Heart left ventricle (tissue), 16 donors: Measurements from ENCODE around the gene GDF7. TPM values are rescaled to one million over a fixed set of nuclear protein-coding genes. Genes with fewer than 3 reads are reported as not detected.

Experiments
- ATAC-seq, 4 donors: fragments of 200-7000 bp; cut with Tn5 transposase; one replicate each; pipeline ENCODE4 v1.9.1; 2020 to 2022; ENCODE audit warnings: moderate library complexity in 4 of 4, mild to moderate bottlenecking in 3 of 4, moderate number of reproducible peaks in 1 of 4
- DNase-seq, 5 donors: peaks; one replicate each; pipeline ENCODE4 v3.0.0-alpha.2; 2020
- H3K27ac ChIP-seq, 12 donors: fragments of 200-600 bp; sonication (generic) in 4 of 12; one replicate each; pipeline versions ENCODE4 v1.5.0 to v1.8.0; 2016 to 2022; ENCODE audit warnings: mild to moderate bottlenecking in 2 of 12
- H3K27me3 ChIP-seq, 9 donors: fragments of 200-600 bp; sonication (generic) in 2 of 9; one replicate each; pipeline versions ENCODE4 v1.5.1 to v1.8.0; 2016 to 2022; ENCODE audit warnings: mild to moderate bottlenecking in 3 of 9
- H3K36me3 ChIP-seq, 9 donors: fragments of 200-600 bp; sonication (generic) in 2 of 9; one replicate each; pipeline versions ENCODE4 v1.5.0 to v1.8.0; 2018 to 2022; ENCODE audit warnings: mild to moderate bottlenecking in 2 of 9
- H3K4me1 ChIP-seq, 12 donors: fragments of 200-600 bp; sonication (generic) in 4 of 12; one replicate each; pipeline versions ENCODE4 v1.5.0 to v1.8.0; 2016 to 2022; ENCODE audit warnings: mild to moderate bottlenecking in 3 of 12
- H3K4me3 ChIP-seq, 12 donors: fragments of 200-600 bp; sonication (generic) in 4 of 12; one replicate each; pipeline versions ENCODE4 v1.5.0 to v1.8.0; 2017 to 2022; ENCODE audit warnings: mild to moderate bottlenecking in 9 of 12, moderate library complexity in 4 of 12
- H3K9me3 ChIP-seq, 12 donors: fragments of 200-600 bp; sonication (generic) in 4 of 12; one replicate each; pipeline versions ENCODE4 v1.5.0 to v1.8.0; 2016 to 2022; ENCODE audit warnings: mild to moderate bottlenecking in 1 of 12
- POLR2A ChIP-seq, 2 donors: fragments of 450-650 bp; IDR thresholded peaks; one replicate each; pipeline ENCODE4 v1.6.1; 2017; ENCODE audit warnings: antibody characterized with exemption in 2 of 2, mild to moderate bottlenecking in 2 of 2, moderate library complexity in 2 of 2
- WGBS, 4 donors: extraction: QIAGEN DNeasy Blood & Tissue Kit in 2 of 4; methylation state at CpG; one replicate each; pipeline versions ENCODE4 v1.1.5 to v1.1.7; 2013 to 2018; 5-methylcytosine and 5-hydroxymethylcytosine counted together
- intact Hi-C, 10 donors: fragments of 100-400 bp; cut with DNase I; formaldehyde crosslinking; loops; one replicate each; pipeline versions ENCODE4 v1.11.1 to v1.14.2; 2022
- polyA plus RNA-seq, 2 donors: library from polyadenylated mRNA; stranded (reverse); fragments of 200-250 nt; gene quantifications; one replicate each; pipeline ENCODE4 v1.2.3, GENCODE V29; 2013
- total RNA-seq, 9 donors: library from RNA; depleted of rRNA in 2 of 9; stranded (reverse); fragments of >200 nt in 2 of 9; fragmentation: NEBNext Ultra II Directional in 3 of 9; extraction: Animal tissue kit (Norgen Biotek cat#: 25700) in 3 of 9; gene quantifications; one replicate each; pipeline versions ENCODE4 v1.1.0 to v1.2.4, GENCODE V29; 2016 to 2023
- TF ChIP-seq, protein P1 (sequence below), 12 donors: fragments of 200-600 bp; sonication (generic) in 4 of 12; IDR thresholded peaks; one replicate each; pipeline versions ENCODE4 v1.5.0 to v1.8.0; 2018 to 2022; ENCODE audit warnings: antibody characterized with exemption in 12 of 12, mild to moderate bottlenecking in 5 of 12
- donor health status: ischemic (EF 13 %, LVEDD 7.1; RV severe dilation, severe dysfunction).
- donor health status: healthy with polysubstance abuse.
- donor health status: DM: no; HTN: yes; CAD: no.
- donor health status: DM: no; HTN: no; CAD: no.
- donor health status: ischemic (EF 25% LVEDD 6.9; RV normal size, moderate dysfunction).
- donor health status: ischemic (EF 25% LVEDD 5.7; RV mildly dilated, moderate dysfunction).
- donor health status: healthy.
- donor health status: DM: yes; HTN: yes; CAD: no.
- donor health status: ischemic (EF 35%, LVEDD 5.7; RV mildly dilated, moderate dysfunction).
- donor health status: nonischemic (EF 11% LVEDD 7.7; RV severe dilation, severe dysfunction).
- donor health status: DM: yes; HTN: yes; CAD: no.
- donor health status: PGD.
- donor health status: ischemic (EF 29% LVEDD 5.4; RV normal size, mild dysfunction).
- donor health status: nonischemic (EF 23%, LVEDD 6.1; RV moderate dilation, normal function).

GDF7 gene
- total and polyA plus RNA-seq, 11 donors, result 0.14 to 1.6 (median 0.55) TPM

DNA sequence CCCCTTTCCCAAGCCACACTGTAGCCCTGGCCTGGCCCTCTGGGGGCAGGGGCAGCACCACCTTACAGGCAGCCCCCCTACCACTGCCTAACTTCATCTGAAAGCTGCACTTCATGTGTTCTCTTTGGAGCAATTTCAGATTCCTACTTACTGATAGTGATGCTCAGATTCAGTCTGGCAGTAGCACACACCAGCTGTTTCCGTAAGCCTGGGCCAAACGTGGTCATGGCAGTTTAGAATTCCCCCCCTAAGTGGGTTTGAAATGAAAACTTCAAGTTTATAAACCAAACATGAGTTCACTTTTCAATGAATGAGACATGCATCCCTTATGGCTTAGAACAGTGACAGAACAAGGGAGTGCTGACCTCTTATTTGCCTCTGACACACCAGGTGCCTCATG lies 29.4 kb downstream of the GDF7 start:
- Histone ChIP-seq H3K27ac (no peak overlapping the region), H3K9me3 (no peaks in the 10 kb centered on the region), H3K4me3 (no peak overlapping the region), H3K36me3 (peaks cover 0 to 13% (median 3%) of the 10 kb centered on the region in 9 donors), H3K27me3 (no peaks in the 10 kb centered on the region), H3K4me1 (peaks cover 0 to 20% (median 0%) of the 10 kb centered on the region in 12 donors)
- DNase-seq (no peak), ATAC-seq (no peak)
- WGBS, 4 donors, result 82 to 95% (median 87%) methylated on average over 2 of the region's 2 CpGs
- intact Hi-C loops, result no loop called here
- no peak for TF ChIP-seq POLR2A (IDR thresholded peaks at IDR 0.05)
- TF ChIP-seq, protein P1, sequence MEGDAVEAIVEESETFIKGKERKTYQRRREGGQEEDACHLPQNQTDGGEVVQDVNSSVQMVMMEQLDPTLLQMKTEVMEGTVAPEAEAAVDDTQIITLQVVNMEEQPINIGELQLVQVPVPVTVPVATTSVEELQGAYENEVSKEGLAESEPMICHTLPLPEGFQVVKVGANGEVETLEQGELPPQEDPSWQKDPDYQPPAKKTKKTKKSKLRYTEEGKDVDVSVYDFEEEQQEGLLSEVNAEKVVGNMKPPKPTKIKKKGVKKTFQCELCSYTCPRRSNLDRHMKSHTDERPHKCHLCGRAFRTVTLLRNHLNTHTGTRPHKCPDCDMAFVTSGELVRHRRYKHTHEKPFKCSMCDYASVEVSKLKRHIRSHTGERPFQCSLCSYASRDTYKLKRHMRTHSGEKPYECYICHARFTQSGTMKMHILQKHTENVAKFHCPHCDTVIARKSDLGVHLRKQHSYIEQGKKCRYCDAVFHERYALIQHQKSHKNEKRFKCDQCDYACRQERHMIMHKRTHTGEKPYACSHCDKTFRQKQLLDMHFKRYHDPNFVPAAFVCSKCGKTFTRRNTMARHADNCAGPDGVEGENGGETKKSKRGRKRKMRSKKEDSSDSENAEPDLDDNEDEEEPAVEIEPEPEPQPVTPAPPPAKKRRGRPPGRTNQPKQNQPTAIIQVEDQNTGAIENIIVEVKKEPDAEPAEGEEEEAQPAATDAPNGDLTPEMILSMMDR (IDR thresholded peaks at IDR 0.05), result no peak

DNA sequence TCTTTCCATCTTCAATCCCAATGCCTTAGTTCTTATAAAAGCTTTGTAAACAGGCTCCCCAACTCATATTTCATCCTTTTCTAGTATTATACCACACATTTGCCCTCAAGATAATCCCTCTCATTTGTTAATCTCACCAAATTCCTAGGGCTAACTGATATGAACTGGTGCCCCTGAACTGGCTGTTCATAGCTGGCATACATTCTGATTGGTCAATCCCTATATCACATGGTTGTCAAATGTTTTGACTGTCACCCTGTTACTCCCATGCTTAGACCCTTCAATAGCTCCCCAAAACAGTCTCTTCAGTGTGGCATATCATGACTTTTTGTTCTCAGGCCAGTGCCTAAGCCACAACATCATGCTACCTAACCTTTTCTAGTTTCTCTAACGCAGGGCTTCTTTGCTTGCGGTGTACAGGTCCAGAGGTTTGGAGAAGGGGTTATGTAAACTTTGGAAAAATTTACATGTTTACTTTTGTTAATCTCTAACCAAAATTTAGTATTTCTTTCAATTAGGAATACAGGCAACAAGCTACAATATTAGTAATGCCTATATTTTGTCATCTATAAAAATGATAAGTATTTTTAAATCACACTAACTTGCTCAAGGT lies 30.5 kb downstream of the GDF7 start:
- H3K4me1 ChIP-seq, result peaks cover 0 to 20% (median 0%) of the 10 kb centered on the region in 12 donors
- no peaks in the 10 kb centered on the region for H3K9me3 ChIP-seq
- no peaks in the 10 kb centered on the region for H3K27me3 ChIP-seq
- no peak for TF ChIP-seq POLR2A (IDR thresholded peaks at IDR 0.05)
- TF ChIP-seq, protein P1 (IDR thresholded peaks at IDR 0.05), result no peak
- ATAC-seq (no peak), DNase-seq (no peak)
- 96 to 99% (median 98%) methylated on average over 2 of the region's 2 CpGs for WGBS, 4 donors
- intact Hi-C loops, result no loop called here
- H3K4me3 ChIP-seq, result no peak overlapping the region
- H3K27ac ChIP-seq, result no peak overlapping the region
- H3K36me3 ChIP-seq, result peaks cover 0 to 13% (median 3%) of the 10 kb centered on the region in 9 donors

DNA sequence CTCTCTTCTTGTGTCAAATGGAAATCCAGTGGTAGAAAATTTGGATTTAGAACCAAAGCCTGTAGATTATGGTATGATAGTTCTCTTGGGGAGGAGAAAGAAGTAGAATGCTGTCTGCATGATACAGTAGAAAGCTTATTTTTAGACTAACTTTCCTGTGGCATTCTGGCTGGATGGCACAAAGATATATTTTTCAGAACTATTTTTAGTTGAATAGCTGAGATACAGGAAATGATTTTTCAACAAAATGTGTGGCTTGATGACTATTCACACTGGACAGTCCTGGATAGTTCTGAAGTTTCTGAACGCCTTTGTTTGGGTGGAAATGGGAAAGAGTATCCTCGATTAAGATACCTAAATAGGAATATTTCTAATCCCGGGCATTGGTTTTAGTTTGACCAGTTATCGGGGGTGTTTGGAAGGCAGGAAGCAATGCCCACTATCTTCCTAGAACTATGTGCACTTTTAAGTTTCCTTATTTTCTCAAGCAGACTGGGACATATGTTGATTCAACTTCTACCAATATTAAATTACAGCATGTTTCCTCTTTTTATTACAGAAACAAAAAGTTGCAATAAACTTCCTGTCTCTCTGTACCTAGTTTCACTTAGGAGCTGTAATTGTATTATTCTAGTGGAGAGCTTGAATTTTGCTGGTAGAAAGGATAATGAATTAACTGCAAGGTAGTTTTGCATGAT lies 32.1 kb downstream of the GDF7 start:
- intact Hi-C loops, result no loop called here
- DNase-seq (no peak), ATAC-seq (peak in 1 of 4 donors; percentile 24)
- Histone ChIP-seq H3K4me1 (peaks cover 0 to 20% (median 0%) of the 10 kb centered on the region in 12 donors), H3K4me3 (peak overlapping the region in 7 of 12 donors; percentile 0 to 26 (median 18)), H3K27me3 (no peaks in the 10 kb centered on the region), H3K9me3 (no peaks in the 10 kb centered on the region), H3K27ac (peak overlapping the region in 4 of 12 donors; percentile 2 to 78 (median 18)), H3K36me3 (peaks cover 0 to 7% (median 0%) of the 10 kb centered on the region in 9 donors)
- no peak for TF ChIP-seq POLR2A (IDR thresholded peaks at IDR 0.05)
- WGBS, 4 donors, result 46 to 65% (median 55%) methylated on average over 4 of the region's 4 CpGs

DNA sequence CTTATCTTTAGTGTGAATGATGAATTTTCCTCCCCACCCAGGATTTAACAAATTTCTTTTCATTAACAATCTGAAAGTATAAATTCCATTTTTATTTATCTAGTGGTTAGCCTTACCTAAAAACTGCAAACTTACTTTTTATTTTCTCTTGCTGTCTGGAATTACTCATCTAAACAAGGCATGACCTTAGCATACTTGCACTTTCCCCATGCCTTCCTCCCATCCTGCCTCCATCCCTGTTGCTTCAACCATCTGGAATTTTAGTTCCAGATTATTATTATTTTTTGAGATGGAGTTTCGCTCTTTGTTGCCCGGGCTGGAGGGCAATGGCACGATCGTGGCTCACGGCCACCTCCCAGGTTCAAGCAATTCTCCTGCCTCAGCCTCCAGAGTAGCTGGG lies 35.6 kb downstream of the GDF7 start:
- TF ChIP-seq POLR2A (IDR thresholded peaks at IDR 0.05), result no peak
- TF ChIP-seq, protein P1 (IDR thresholded peaks at IDR 0.05), result no peak
- H3K9me3 ChIP-seq, result no peaks in the 10 kb centered on the region
- ATAC-seq, result no peak

More for the DNA sequence above, 35.6 kb downstream of the GDF7 start:
- H3K4me1 ChIP-seq, result peaks cover 0 to 20% (median 0%) of the 10 kb centered on the region in 12 donors
- H3K36me3 ChIP-seq, result peaks cover 0 to 7% (median 0%) of the 10 kb centered on the region in 9 donors
- no peak overlapping the region for H3K4me3 ChIP-seq
- no peaks in the 10 kb centered on the region for H3K27me3 ChIP-seq
- no peak overlapping the region for H3K27ac ChIP-seq
- intact Hi-C loops, result no loop called here
- DNase-seq, result no peak
- WGBS, 4 donors, result 93 to 98% (median 97%) methylated on average over 5 of the region's 5 CpGs
